ENCODE results near the gene RABGAP1L.

The RABGAP1L gene

GRCh38 chr1:174900317-174900716 lies 741.0 kb downstream of the RABGAP1L start:
- no peak for DNase-seq (ENCODE audit: low read depth)

GRCh38 chr1:174902531-174903099 lies 743.3 kb downstream of the RABGAP1L start:
- no peak for DNase-seq (ENCODE audit: low read depth)
- no peak overlapping the region for H3K4me3 ChIP-seq (ENCODE audit: low read length)
- TF ChIP-seq CTCF (conservative IDR thresholded peaks at IDR 0.05; ENCODE audit: low read depth, low read length), result no peak

More at GRCh38 chr1:174900317-174900716, 741.0 kb downstream of the RABGAP1L start:
- TF ChIP-seq CTCF (conservative IDR thresholded peaks at IDR 0.05; ENCODE audit: low read depth, low read length), result no peak
- H3K4me3 ChIP-seq (ENCODE audit: low read length), result no peak overlapping the region

- TF ChIP-seq CTCF (conservative IDR thresholded peaks at IDR 0.05; ENCODE audit: low read depth, low read length), result no peak
- no peak for DNase-seq (ENCODE audit: low read depth)
- H3K4me3 ChIP-seq (ENCODE audit: low read length), result no peak overlapping the region
Observed at GRCh38 chr1:174911606-174912005, 752.3 kb downstream of the RABGAP1L start.

- peak; percentile 22 for DNase-seq (ENCODE audit: low read depth)
- no peak for TF ChIP-seq CTCF (conservative IDR thresholded peaks at IDR 0.05; ENCODE audit: low read depth, low read length)
- no peak overlapping the region for H3K4me3 ChIP-seq (ENCODE audit: low read length)
Observed at GRCh38 chr1:174912264-174912663, 752.9 kb downstream of the RABGAP1L start.

- no peak overlapping the region for H3K4me3 ChIP-seq (ENCODE audit: low read length)
- no peak for TF ChIP-seq CTCF (conservative IDR thresholded peaks at IDR 0.05; ENCODE audit: low read depth, low read length)
- no peak for DNase-seq (ENCODE audit: low read depth)
Observed at GRCh38 chr1:174913225-174913903, 754.0 kb downstream of the RABGAP1L start.

GRCh38 chr1:174914991-174915390 lies 755.7 kb downstream of the RABGAP1L start:
- no peak for TF ChIP-seq CTCF (conservative IDR thresholded peaks at IDR 0.05; ENCODE audit: low read depth, low read length)
- no peak for DNase-seq (ENCODE audit: low read depth)
- H3K4me3 ChIP-seq (ENCODE audit: low read length), result no peak overlapping the region

GRCh38 chr1:174916846-174917245 lies 757.5 kb downstream of the RABGAP1L start:
- TF ChIP-seq CTCF (conservative IDR thresholded peaks at IDR 0.05; ENCODE audit: low read depth, low read length), result no peak
- no peak overlapping the region for H3K4me3 ChIP-seq (ENCODE audit: low read length)
- no peak for DNase-seq (ENCODE audit: low read depth)

Data from retinal pigment epithelial cell (primary cell).